Measurements from ENCODE around the gene DDI1. TPM values are rescaled to one million over a fixed set of nuclear protein-coding genes. Genes with fewer than 3 reads are reported as not detected.

The DDI1 gene
- total RNA-seq, 1 donor from 2014 or later = not detected

GRCh38 chr11:104064034-104064630 is 27.7 kb downstream of the DDI1 start:
- H3K36me3 Mint-ChIP-seq = no peaks in the 10 kb centered on the region
- H3K27me3 Mint-ChIP-seq (ENCODE audit: low read depth) = no peaks in the 10 kb centered on the region
- no peak for TF ChIP-seq CTCF (IDR thresholded peaks at IDR 0.05; ENCODE audit: unreplicated experiment)
- no peak overlapping the region for H3K4me3 Mint-ChIP-seq
- peaks cover 41% of the 10 kb centered on the region for H3K4me1 Mint-ChIP-seq
- peak overlapping the region; percentile 15 for H3K27ac Mint-ChIP-seq
- no peak for DNase-seq (ENCODE audit: low spot score in 2 of 2, unreplicated experiment in 2 of 2)
- H3K9me3 Mint-ChIP-seq = no peaks in the 10 kb centered on the region

- H3K9me3 Mint-ChIP-seq = no peaks in the 10 kb centered on the region
Measured at GRCh38 chr11:104067534-104067933, 31.1 kb downstream of the DDI1 start.

GRCh38 chr11:104073950-104074705 is 37.7 kb downstream of the DDI1 start:
- Mint-ChIP-seq H3K4me3 (no peak overlapping the region), H3K9me3 (peaks cover 4% of the 10 kb centered on the region), H3K36me3 (peaks cover 5% of the 10 kb centered on the region), H3K27ac (no peak overlapping the region), H3K27me3 (ENCODE audit: low read depth) (no peaks in the 10 kb centered on the region), H3K4me1 (peaks cover 5% of the 10 kb centered on the region)
- no peak for DNase-seq (ENCODE audit: low spot score in 2 of 2, unreplicated experiment in 2 of 2)
- no peak for TF ChIP-seq CTCF (IDR thresholded peaks at IDR 0.05; ENCODE audit: unreplicated experiment)

More at GRCh38 chr11:104067534-104067933, 31.1 kb downstream of the DDI1 start:
- peaks cover 26% of the 10 kb centered on the region for H3K4me1 Mint-ChIP-seq
- DNase-seq (ENCODE audit: low spot score in 2 of 2, unreplicated experiment in 2 of 2) = no peak
- TF ChIP-seq CTCF (IDR thresholded peaks at IDR 0.05; ENCODE audit: unreplicated experiment) = no peak
- peak overlapping the region; percentile 37 for H3K27ac Mint-ChIP-seq
- H3K36me3 Mint-ChIP-seq = no peaks in the 10 kb centered on the region
- no peak overlapping the region for H3K4me3 Mint-ChIP-seq
- no peaks in the 10 kb centered on the region for H3K27me3 Mint-ChIP-seq (ENCODE audit: low read depth)

- Mint-ChIP-seq H3K4me1 (peaks cover 5% of the 10 kb centered on the region), H3K36me3 (peaks cover 5% of the 10 kb centered on the region), H3K27ac (no peak overlapping the region), H3K9me3 (peaks cover 4% of the 10 kb centered on the region), H3K27me3 (ENCODE audit: low read depth) (no peaks in the 10 kb centered on the region), H3K4me3 (no peak overlapping the region)
- TF ChIP-seq CTCF (IDR thresholded peaks at IDR 0.05; ENCODE audit: unreplicated experiment) = no peak
- no peak for DNase-seq (ENCODE audit: low spot score in 2 of 2, unreplicated experiment in 2 of 2)
Measured at GRCh38 chr11:104075091-104075490, 38.7 kb downstream of the DDI1 start.

- peaks cover 5% of the 10 kb centered on the region for H3K4me1 Mint-ChIP-seq
- H3K9me3 Mint-ChIP-seq = peaks cover 4% of the 10 kb centered on the region
- no peak overlapping the region for H3K4me3 Mint-ChIP-seq
- no peak overlapping the region for H3K27ac Mint-ChIP-seq
- H3K27me3 Mint-ChIP-seq (ENCODE audit: low read depth) = no peaks in the 10 kb centered on the region
- TF ChIP-seq CTCF (IDR thresholded peaks at IDR 0.05; ENCODE audit: unreplicated experiment) = no peak
- H3K36me3 Mint-ChIP-seq = peaks cover 5% of the 10 kb centered on the region
- no peak for DNase-seq (ENCODE audit: low spot score in 2 of 2, unreplicated experiment in 2 of 2)
Measured at GRCh38 chr11:104075706-104076105, 39.3 kb downstream of the DDI1 start.
